ENCODE results near the gene KEAP1. TPM values are rescaled to one million over a fixed set of nuclear protein-coding genes. Genes with fewer than 3 reads are reported as not detected.

Gene KEAP1
- total RNA-seq, 4 donors from 2014 or later: 66.2 to 86.9 (median 76.4) TPM

GRCh38 chr19:10450853-10451609, 52.1 kb downstream of the KEAP1 start:
- intact Hi-C loops (cut with DNase I): no loop called here
- H3K27ac ChIP-seq: no peak overlapping the region
- H3K9me3 ChIP-seq: no peaks in the 10 kb centered on the region
- 81 to 92% methylated on average over 9 to 17 of the region's 25 CpGs for WGBS, 2 donors
- H3K4me1 ChIP-seq: no peaks in the 10 kb centered on the region
- no peak for DNase-seq
- H3K27me3 ChIP-seq: peaks cover 0 to 14% (median 0%) of the 10 kb centered on the region in 4 donors
- TF ChIP-seq CTCF (IDR thresholded peaks at IDR 0.05) (no peak), POLR2A (IDR thresholded peaks at IDR 0.05) (no peak)
- no peak overlapping the region for H3K4me3 ChIP-seq
- peaks cover 0 to 34% (median 0%) of the 10 kb centered on the region in 3 donors for H3K36me3 ChIP-seq

- no peak for DNase-seq
- H3K27ac ChIP-seq: no peak overlapping the region
- peaks cover 0 to 34% (median 0%) of the 10 kb centered on the region in 3 donors for H3K36me3 ChIP-seq
- no peak for TF ChIP-seq CTCF (IDR thresholded peaks at IDR 0.05)
- TF ChIP-seq POLR2A (IDR thresholded peaks at IDR 0.05): no peak
- WGBS, 2 donors: 90 to 97% methylated on average over 6 to 12 of the region's 14 CpGs
- no peak overlapping the region for H3K4me3 ChIP-seq
- H3K27me3 ChIP-seq: peaks cover 0 to 14% (median 0%) of the 10 kb centered on the region in 4 donors
- intact Hi-C loops (cut with DNase I): no loop called here
- H3K4me1 ChIP-seq: no peaks in the 10 kb centered on the region
- H3K9me3 ChIP-seq: no peaks in the 10 kb centered on the region
Measured at GRCh38 chr19:10450191-10450852, 52.8 kb downstream of the KEAP1 start.

GRCh38 chr19:10449037-10449436, 54.1 kb downstream of the KEAP1 start:
- DNase-seq: no peak
- Histone ChIP-seq H3K9me3 (no peaks in the 10 kb centered on the region), H3K27me3 (peaks cover 0 to 12% (median 0%) of the 10 kb centered on the region in 4 donors), H3K4me3 (no peak overlapping the region), H3K36me3 (peaks cover 0 to 34% (median 0%) of the 10 kb centered on the region in 3 donors), H3K27ac (no peak overlapping the region), H3K4me1 (no peaks in the 10 kb centered on the region)
- TF ChIP-seq POLR2A (IDR thresholded peaks at IDR 0.05): no peak
- no peak for TF ChIP-seq CTCF (IDR thresholded peaks at IDR 0.05)
- intact Hi-C loops (cut with DNase I): no loop called here
- WGBS, 2 donors: 74 to 84% methylated on average over 2 to 3 of the region's 7 CpGs

GRCh38 chr19:10442698-10443097, 60.5 kb downstream of the KEAP1 start:
- Histone ChIP-seq H3K27ac (no peak overlapping the region), H3K4me3 (no peak overlapping the region), H3K4me1 (no peaks in the 10 kb centered on the region), H3K27me3 (no peaks in the 10 kb centered on the region), H3K36me3 (peaks cover 0 to 5% (median 0%) of the 10 kb centered on the region in 3 donors), H3K9me3 (no peaks in the 10 kb centered on the region)
- TF ChIP-seq CTCF (IDR thresholded peaks at IDR 0.05) (no peak), POLR2A (IDR thresholded peaks at IDR 0.05) (no peak)
- intact Hi-C loops (cut with DNase I): no loop called here
- DNase-seq: no peak
- 87 to 88% methylated on average over 3 of the region's 3 CpGs for WGBS, 2 donors

- no peak for TF ChIP-seq CTCF (IDR thresholded peaks at IDR 0.05)
- TF ChIP-seq POLR2A (IDR thresholded peaks at IDR 0.05): no peak
- Histone ChIP-seq H3K4me3 (no peak overlapping the region), H3K4me1 (no peaks in the 10 kb centered on the region), H3K27me3 (no peaks in the 10 kb centered on the region), H3K9me3 (no peaks in the 10 kb centered on the region), H3K36me3 (no peaks in the 10 kb centered on the region), H3K27ac (no peak overlapping the region)
- intact Hi-C loops (cut with DNase I): no loop called here
- DNase-seq: no peak
- WGBS, 2 donors: 80 to 84% methylated on average over 5 of the region's 5 CpGs
Measured at GRCh38 chr19:10439588-10439987, 63.6 kb downstream of the KEAP1 start.

Measured in esophagus squamous epithelium (tissue), 5 donors.